Right ventricle myocardium superior (tissue), 1 donor: ENCODE results near the gene BAZ1A. TPM values are rescaled to one million over a fixed set of nuclear protein-coding genes. Genes with fewer than 3 reads are reported as not detected.

Experiments
- ATAC-seq: fragments of 200-7000 bp; cut with Tn5 transposase; one replicate; pipeline ENCODE4 v1.9.1; 2020; ENCODE audit warnings: mild to moderate bottlenecking; ENCODE audit not compliant: poor library complexity
- DNase-seq: peaks from one replicate; pipeline ENCODE4 v3.0.0-alpha.2; 2020
- intact Hi-C: fragments of 100-400 bp; cut with DNase I; formaldehyde crosslinking; loops from one replicate; pipeline ENCODE4 v1.11.2; 2022
- total RNA-seq: library from RNA; stranded (reverse); fragmentation: NEBNext Ultra II Directional; extraction: Animal tissue kit (Norgen Biotek cat#: 25700); gene quantifications from one replicate; pipeline ENCODE4 v1.2.1, GENCODE V29; 2021
- donor health status: DM: no; HTN: yes; CAD: no; lungs with severe emphysema.

BAZ1A gene
- total RNA-seq, 1 donor from 2014 or later: 4.6 TPM

DNA sequence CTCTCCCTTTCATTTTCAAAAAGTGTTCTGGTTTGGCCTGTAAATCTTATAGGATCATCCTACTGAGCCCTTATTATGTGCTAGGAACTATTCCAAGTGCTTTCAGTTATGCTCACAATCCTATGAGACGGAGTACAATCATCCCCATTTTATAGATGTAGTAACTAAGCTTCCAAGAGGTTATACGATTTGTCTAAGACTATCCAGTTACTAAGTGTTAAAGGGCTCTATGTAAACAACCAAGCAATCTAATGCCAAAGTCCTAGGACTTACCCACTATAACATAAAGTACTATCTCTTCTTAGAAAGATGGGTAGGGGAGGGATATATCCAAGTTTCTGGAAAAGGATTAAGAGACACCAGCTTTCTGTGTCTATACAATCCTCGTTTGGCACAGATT, 167.4 kb downstream of the BAZ1A start:
- intact Hi-C loops: no loop called here
- no peak for DNase-seq
- no peak for ATAC-seq

Other genes with a start within 250 kb of the BAZ1A start
- gene SNX6, start 245.2 kb downstream of the BAZ1A start, total RNA-seq: 66.9 TPM
- 363 TPM for gene CFL2, start 160.8 kb downstream of the BAZ1A start, total RNA-seq
- 26.4 TPM for gene SRP54, start 107.6 kb upstream of the BAZ1A start, total RNA-seq
- 52.8 TPM for gene FAM177A1, start 170.9 kb upstream of the BAZ1A start, total RNA-seq
- 25.1 TPM for gene PPP2R3C, start 246.6 kb upstream of the BAZ1A start, total RNA-seq
- gene PRORP, start 247.2 kb upstream of the BAZ1A start, total RNA-seq: 17.7 TPM